SK-N-SH treated with all-trans-retinoic acid at 6 μM for 48 hours (cell line): ENCODE measurements around the gene DHX15.

ENCODE experiments used
- ARNTL ChIP-seq: fragments of 450-650 bp; formaldehyde crosslinking; IDR thresholded peaks from 2 replicates; pipeline ENCODE4 v1.5.0; 2020; ENCODE audit warnings: low read depth, mild to moderate bottlenecking, moderate library complexity, borderline replicate concordance
- CREB5 ChIP-seq: fragments of 250-450 bp; sonication (Bioruptor Pico); IDR thresholded peaks from 2 replicates; pipeline ENCODE4 v1.5.1; 2020; ENCODE audit warnings: low read depth, mild to moderate bottlenecking, moderate library complexity
- ESRRG ChIP-seq: fragments of 250-450 bp; sonication (Bioruptor Pico); IDR thresholded peaks from 2 replicates; pipeline ENCODE4 v1.6.1; 2021; ENCODE audit warnings: mild to moderate bottlenecking
- OSR1 ChIP-seq: fragments of 250-450 bp; sonication (Bioruptor Pico); IDR thresholded peaks from 2 replicates; pipeline ENCODE4 v1.8.0; 2022; ENCODE audit warnings: moderate library complexity, mild to moderate bottlenecking, inconsistent platforms
- RARB ChIP-seq: fragments of 250-450 bp; sonication (Bioruptor Pico); IDR thresholded peaks from 2 replicates; pipeline ENCODE4 v1.8.0; 2021; ENCODE audit warnings: mild to moderate bottlenecking, moderate library complexity
- SNAI2 ChIP-seq: fragments of 250-450 bp; sonication (Bioruptor Pico); IDR thresholded peaks from 2 replicates; pipeline ENCODE4 v1.5.0; 2020; ENCODE audit warnings: mild to moderate bottlenecking, moderate library complexity
- TOX ChIP-seq: fragments of 250-450 bp; sonication (Bioruptor Pico); IDR thresholded peaks from 2 replicates; pipeline ENCODE4 v1.8.0; 2021; ENCODE audit warnings: mild to moderate bottlenecking, moderate library complexity, borderline replicate concordance
- ZC3H10 ChIP-seq: fragments of 250-450 bp; sonication (Bioruptor Pico); IDR thresholded peaks from 2 replicates; pipeline ENCODE4 v1.5.1; 2021; ENCODE audit warnings: mild to moderate bottlenecking, moderate library complexity
- ZFP3 ChIP-seq: fragments of 250-450 bp; sonication (Bioruptor Pico); IDR thresholded peaks from 2 replicates; pipeline ENCODE4 v1.5.0; 2020; ENCODE audit warnings: mild to moderate bottlenecking, moderate library complexity
- ZNF70 ChIP-seq: fragments of 450-650 bp; formaldehyde crosslinking; IDR thresholded peaks from 2 replicates; pipeline ENCODE4 v1.5.0; 2020; ENCODE audit warnings: mild to moderate bottlenecking, moderate library complexity
- ZNF8 ChIP-seq: fragments of 450-650 bp; formaldehyde crosslinking; IDR thresholded peaks from 2 replicates; pipeline ENCODE4 v1.5.0; 2020; ENCODE audit warnings: mild to moderate bottlenecking, moderate library complexity
- TF ChIP-seq, protein P1 (sequence below): fragments of 250-450 bp; sonication (Bioruptor Pico); IDR thresholded peaks from 2 replicates; pipeline ENCODE4 v1.8.0; 2020; ENCODE audit warnings: mild to moderate bottlenecking, moderate library complexity, borderline replicate concordance
- TF ChIP-seq, protein P2 (sequence below): fragments of 250-450 bp; sonication (Bioruptor Pico); IDR thresholded peaks from 2 replicates; pipeline ENCODE4 v1.5.0; 2020; ENCODE audit warnings: mild to moderate bottlenecking, moderate library complexity

DNA sequence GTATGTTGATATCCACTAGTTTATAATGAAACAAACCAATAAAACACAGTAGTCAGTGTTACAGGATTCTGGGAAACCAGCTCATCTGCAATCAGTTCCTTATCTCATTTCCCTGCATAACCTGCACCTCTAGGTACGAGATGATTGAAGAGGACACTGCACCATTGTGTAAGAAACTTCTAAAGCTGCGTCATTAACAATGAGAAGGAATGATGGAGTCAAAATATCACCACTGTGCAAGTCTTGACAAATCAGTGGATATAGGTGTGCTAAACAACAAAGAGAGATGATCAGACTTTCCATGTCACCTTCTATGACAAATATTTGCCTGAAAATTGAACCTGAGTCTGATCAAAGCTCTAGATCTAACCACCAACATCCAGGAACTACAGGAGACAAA, 40.7 kb upstream of the DHX15 start:
- TF ChIP-seq ARNTL (CRISPR knock-in tag) (no peak), ZNF8 (CRISPR knock-in tag) (no peak), ZFP3 (CRISPR knock-in tag) (no peak), SNAI2 (CRISPR knock-in tag) (no peak), ZNF70 (no peak), CREB5 (CRISPR knock-in tag) (no peak), OSR1 (no peak), TOX (no peak), ESRRG (CRISPR knock-in tag) (no peak), RARB (CRISPR knock-in tag) (no peak), ZC3H10 (CRISPR knock-in tag) (no peak)
- TF ChIP-seq, protein P1, sequence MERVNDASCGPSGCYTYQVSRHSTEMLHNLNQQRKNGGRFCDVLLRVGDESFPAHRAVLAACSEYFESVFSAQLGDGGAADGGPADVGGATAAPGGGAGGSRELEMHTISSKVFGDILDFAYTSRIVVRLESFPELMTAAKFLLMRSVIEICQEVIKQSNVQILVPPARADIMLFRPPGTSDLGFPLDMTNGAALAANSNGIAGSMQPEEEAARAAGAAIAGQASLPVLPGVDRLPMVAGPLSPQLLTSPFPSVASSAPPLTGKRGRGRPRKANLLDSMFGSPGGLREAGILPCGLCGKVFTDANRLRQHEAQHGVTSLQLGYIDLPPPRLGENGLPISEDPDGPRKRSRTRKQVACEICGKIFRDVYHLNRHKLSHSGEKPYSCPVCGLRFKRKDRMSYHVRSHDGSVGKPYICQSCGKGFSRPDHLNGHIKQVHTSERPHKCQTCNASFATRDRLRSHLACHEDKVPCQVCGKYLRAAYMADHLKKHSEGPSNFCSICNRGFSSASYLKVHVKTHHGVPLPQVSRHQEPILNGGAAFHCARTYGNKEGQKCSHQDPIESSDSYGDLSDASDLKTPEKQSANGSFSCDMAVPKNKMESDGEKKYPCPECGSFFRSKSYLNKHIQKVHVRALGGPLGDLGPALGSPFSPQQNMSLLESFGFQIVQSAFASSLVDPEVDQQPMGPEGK (CRISPR knock-in tag) = no peak
- TF ChIP-seq, protein P2, sequence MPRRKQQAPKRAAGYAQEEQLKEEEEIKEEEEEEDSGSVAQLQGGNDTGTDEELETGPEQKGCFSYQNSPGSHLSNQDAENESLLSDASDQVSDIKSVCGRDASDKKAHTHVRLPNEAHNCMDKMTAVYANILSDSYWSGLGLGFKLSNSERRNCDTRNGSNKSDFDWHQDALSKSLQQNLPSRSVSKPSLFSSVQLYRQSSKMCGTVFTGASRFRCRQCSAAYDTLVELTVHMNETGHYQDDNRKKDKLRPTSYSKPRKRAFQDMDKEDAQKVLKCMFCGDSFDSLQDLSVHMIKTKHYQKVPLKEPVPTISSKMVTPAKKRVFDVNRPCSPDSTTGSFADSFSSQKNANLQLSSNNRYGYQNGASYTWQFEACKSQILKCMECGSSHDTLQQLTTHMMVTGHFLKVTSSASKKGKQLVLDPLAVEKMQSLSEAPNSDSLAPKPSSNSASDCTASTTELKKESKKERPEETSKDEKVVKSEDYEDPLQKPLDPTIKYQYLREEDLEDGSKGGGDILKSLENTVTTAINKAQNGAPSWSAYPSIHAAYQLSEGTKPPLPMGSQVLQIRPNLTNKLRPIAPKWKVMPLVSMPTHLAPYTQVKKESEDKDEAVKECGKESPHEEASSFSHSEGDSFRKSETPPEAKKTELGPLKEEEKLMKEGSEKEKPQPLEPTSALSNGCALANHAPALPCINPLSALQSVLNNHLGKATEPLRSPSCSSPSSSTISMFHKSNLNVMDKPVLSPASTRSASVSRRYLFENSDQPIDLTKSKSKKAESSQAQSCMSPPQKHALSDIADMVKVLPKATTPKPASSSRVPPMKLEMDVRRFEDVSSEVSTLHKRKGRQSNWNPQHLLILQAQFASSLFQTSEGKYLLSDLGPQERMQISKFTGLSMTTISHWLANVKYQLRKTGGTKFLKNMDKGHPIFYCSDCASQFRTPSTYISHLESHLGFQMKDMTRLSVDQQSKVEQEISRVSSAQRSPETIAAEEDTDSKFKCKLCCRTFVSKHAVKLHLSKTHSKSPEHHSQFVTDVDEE (CRISPR knock-in tag) = no peak
